Epithelial cell of proximal tubule (primary cell): Measurements from ENCODE around the gene ANKFN1. TPM values are rescaled to one million over a fixed set of nuclear protein-coding genes. Genes with fewer than 3 reads are reported as not detected.

Source experiments
- DNase-seq: peaks from one replicate; pipeline ENCODE4 v3.0.0-alpha.2; 2011; ENCODE audit warnings: low read depth
- H3K4me3 ChIP-seq: 2 replicates; pipeline ENCODE4 v1.5.1; 2011; ENCODE audit warnings: low read depth, mild to moderate bottlenecking, low read length
- total RNA-seq: library from RNA; depleted of rRNA; stranded (reverse); fragments of >200 nt; gene quantifications from 2 replicates; pipeline ENCODE4 v1.2.3, GENCODE V29; 2015
- TF ChIP-seq, protein P1 (sequence below): conservative IDR thresholded peaks from 2 replicates; pipeline ENCODE4 v1.5.1; 2012; ENCODE audit warnings: low read depth, mild to moderate bottlenecking, low read length

ANKFN1 gene
- total RNA-seq, 1 donor from 2014 or later, result not detected

DNA sequence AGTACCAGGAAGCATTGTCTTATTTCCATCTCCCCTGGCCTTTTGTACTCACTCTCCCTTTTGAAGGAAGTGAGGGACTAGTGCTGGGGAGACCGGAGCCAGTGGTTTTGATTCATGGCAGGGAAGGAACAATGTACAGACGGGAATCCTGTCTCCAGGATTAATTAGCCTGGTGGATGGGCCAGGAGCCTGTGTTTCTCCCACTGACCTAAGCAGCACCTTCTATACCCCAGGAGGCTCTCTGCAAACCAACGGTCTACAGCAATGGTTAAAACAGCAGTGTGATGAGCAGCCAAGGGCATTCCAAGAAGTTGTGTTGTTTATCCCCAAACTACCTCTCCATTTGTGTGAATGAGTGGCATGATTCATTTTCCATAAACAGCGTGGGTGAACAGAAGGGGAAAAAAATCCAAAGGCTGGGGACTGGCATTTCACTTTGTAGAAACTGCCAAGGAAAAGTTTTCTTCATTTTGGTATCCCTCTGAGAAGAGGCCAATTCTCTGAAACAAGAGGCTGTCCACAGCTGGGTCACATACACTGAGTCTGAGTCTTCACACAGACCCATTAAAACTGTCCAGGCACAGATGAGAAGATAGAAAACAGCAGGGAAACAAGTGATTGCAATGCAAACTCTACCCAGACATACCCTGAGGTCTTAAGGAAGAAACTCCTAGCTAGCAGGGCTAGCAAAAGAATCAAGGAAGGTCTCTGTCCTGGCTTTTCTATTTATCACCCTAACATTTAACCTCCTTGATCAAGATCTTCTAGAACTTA lies 18.1 kb downstream of the ANKFN1 start:
- DNase-seq, result no peak
- H3K4me3 ChIP-seq, result no peak overlapping the region
- TF ChIP-seq, protein P1, sequence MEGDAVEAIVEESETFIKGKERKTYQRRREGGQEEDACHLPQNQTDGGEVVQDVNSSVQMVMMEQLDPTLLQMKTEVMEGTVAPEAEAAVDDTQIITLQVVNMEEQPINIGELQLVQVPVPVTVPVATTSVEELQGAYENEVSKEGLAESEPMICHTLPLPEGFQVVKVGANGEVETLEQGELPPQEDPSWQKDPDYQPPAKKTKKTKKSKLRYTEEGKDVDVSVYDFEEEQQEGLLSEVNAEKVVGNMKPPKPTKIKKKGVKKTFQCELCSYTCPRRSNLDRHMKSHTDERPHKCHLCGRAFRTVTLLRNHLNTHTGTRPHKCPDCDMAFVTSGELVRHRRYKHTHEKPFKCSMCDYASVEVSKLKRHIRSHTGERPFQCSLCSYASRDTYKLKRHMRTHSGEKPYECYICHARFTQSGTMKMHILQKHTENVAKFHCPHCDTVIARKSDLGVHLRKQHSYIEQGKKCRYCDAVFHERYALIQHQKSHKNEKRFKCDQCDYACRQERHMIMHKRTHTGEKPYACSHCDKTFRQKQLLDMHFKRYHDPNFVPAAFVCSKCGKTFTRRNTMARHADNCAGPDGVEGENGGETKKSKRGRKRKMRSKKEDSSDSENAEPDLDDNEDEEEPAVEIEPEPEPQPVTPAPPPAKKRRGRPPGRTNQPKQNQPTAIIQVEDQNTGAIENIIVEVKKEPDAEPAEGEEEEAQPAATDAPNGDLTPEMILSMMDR, result no peak

DNA sequence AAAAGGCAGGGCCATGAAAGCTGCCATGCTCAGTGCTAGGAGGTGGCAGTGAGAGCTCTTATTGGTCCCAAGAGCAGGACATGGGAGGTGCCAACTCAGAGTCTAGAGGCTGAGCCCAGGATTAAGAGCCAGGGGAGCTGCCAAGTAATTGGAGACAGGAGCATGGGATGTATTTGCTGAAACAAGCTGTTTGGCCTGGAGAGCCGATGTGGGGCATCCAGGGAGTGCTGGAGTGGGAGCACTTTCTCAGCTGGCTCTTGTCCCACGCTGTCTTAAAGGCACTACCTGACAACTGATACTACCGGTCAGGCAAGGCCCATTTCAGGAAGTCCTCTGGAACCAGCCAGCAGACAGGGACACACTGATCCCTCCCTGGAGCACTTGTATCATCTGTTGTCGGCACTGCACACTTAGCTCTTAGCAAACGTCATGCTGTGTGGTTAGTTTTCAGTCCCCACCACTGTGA lies 19.3 kb downstream of the ANKFN1 start:
- no peak for DNase-seq
- TF ChIP-seq, protein P1, result no peak
- no peak overlapping the region for H3K4me3 ChIP-seq

DNA sequence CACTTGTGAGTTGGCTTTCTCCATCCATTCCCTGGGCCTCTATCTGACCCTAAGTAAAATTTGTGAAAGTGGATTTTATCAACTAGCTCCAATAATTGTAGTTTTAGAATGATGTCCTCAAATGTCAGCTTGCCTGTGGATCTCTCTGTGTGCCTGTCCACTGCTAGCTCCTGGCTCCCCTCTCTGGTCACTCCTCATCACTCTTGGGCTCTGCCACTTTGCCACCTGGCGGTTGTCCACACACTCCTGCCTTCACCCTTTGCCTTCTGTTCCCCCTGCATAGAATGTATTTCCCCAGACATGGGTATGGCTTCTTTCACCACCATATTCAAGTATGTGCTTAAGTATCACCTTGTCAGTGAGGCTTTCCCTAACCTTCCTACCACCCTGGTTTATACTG lies 19.8 kb downstream of the ANKFN1 start:
- TF ChIP-seq, protein P1, result no peak
- H3K4me3 ChIP-seq, result no peak overlapping the region
- no peak for DNase-seq

DNA sequence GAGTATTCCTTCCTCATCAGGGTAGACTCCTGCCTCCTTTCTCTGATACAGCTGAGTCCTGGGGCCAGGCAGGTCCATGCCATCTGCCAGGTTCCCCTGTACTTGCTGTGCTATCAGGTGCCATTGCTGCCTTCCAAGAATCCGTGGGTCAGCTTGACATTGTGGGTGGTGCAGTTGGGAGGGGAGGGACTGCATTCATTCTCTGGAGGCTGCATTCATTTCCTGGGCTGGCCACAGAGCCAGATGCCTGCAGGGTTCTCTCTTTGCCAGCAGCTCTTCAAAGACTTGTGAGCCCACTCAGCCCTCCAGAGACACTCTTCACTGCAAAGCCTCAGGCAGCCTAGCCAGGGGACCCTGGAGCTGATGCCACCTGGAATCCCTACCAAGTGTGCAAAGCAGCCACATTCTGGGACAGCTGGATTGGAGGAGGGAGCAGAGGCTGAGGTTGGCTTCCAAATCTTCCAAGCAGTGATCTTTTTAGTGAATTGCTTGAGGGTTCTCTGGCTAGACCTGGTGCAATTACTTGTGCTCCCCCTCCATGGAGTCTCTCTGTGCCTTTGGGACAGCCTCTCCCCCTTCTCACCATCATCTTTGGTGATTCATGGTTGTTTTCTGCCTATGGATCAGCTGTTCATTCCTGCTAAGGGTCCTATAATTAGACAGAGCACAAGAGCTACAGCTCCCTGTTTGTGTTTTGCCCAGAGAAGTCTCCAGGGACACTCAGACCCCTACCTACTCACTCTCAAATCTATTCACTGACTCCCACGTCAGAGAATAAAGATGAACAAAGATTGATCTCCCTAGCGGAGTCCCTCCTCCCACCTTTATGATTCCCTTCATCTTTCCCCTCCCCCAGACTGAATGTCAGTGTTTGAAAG lies 20.9 kb downstream of the ANKFN1 start:
- no peak overlapping the region for H3K4me3 ChIP-seq
- DNase-seq, result no peak
- TF ChIP-seq, protein P1, result no peak

DNA sequence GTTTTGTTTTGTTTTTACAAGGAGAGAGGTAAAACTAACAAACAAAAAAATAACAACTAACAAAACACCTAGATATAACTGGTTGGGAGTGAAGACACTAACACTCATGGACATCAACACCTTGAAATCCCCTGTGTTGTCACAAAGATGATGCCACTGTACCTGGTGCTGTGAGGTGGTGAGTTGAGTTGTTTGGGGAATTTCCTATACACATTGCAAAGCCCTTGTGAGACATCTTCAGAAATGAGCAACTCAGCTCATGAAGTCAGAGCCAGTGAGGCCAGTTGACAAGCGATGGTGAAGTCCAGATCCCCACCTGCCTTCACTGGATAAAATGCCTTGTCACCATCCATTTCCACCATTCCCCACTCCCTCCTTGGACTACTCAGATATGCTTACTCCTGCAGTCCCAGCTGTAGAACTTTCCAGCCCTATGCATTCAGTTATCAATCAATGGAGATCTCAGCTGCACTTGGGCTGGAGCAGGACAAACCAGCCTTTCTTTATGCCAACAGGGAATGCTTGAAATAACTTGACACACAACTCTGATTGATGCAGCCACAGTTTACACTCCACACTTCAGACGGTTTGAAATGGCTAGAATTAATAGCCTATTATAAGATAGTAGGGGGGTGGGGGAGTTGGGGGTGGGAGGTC lies 22.2 kb downstream of the ANKFN1 start:
- no peak for DNase-seq
- TF ChIP-seq, protein P1, result no peak
- H3K4me3 ChIP-seq, result no peak overlapping the region

DNA sequence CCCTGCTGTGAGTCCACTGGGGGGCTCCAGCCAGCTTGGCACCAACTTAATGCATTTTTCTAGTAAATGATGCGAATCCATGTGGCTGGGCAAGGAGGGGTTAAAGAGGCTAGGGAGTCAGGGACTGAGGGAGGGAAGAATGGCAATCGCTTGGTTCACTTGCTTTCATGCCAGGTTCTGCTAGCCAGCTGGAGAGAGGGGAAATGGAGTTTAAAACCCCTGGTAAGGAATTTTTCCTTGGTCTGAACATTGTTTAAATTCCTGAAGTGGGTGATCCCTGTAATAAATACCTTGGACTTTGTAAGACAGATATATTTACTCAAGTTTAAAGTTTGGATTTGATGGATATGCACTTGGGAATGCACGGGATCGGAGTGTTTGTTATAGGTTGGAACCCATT lies 22.8 kb downstream of the ANKFN1 start:
- no peak for DNase-seq
- H3K4me3 ChIP-seq, result no peak overlapping the region
- TF ChIP-seq, protein P1, result no peak
